Transverse colon (tissue), 4 donors: ENCODE data around the gene RTTN. TPM values are rescaled to one million over a fixed set of nuclear protein-coding genes. Genes with fewer than 3 reads are reported as not detected.

Source experiments
- DNase-seq: peaks from one replicate; pipeline ENCODE4 v3.0.0-alpha.2; 2019
- H3K27ac ChIP-seq, 4 donors: fragments of 200-600 bp; sonication (generic); 2 replicates each; pipeline ENCODE4 v1.5.1; 2016 to 2018; ENCODE audit warnings: inconsistent platforms in 4 of 4
- H3K27me3 ChIP-seq: fragments of 200-600 bp; sonication (generic); 2 replicates; pipeline ENCODE4 v1.5.1; 2017; ENCODE audit warnings: inconsistent platforms
- H3K36me3 ChIP-seq, 4 donors: fragments of 200-600 bp; sonication (generic); 2 replicates each; pipeline ENCODE4 v1.5.1; 2017 to 2019; ENCODE audit warnings: inconsistent platforms in 4 of 4
- H3K4me1 ChIP-seq, 4 donors: fragments of 200-600 bp; sonication (generic); 2 replicates each; pipeline ENCODE4 v1.5.1; 2017 to 2020; ENCODE audit warnings: inconsistent platforms in 4 of 4
- H3K4me3 ChIP-seq, 4 donors: fragments of 200-600 bp; sonication (generic); 1 replicate in 1 of 4; 2 replicates in 3 of 4; pipeline versions ENCODE4 v1.5.1 to v1.6.1; 2017 to 2019; ENCODE audit warnings: inconsistent platforms in 4 of 4
- H3K9me3 ChIP-seq, 2 donors: fragments of 200-600 bp; sonication (generic); 2 replicates each; pipeline ENCODE4 v1.5.1; 2017 to 2019; ENCODE audit warnings: inconsistent platforms in 2 of 2
- CTCF ChIP-seq, 5 experiments: fragments of 200-600 bp in 3 of 5; fragments of 450-650 bp in 2 of 5; sonication (generic) in 3 of 5; IDR thresholded peaks; 1 replicate in 2 of 5; 2 replicates in 3 of 5; pipeline ENCODE4 v1.5.1; 2016 to 2017; ENCODE audit warnings: antibody characterized with exemption in 5 of 5, inconsistent platforms in 3 of 5, mild to moderate bottlenecking in 2 of 5, moderate library complexity in 1 of 5
- EP300 ChIP-seq: sonication (generic); formaldehyde crosslinking; IDR thresholded peaks from one replicate; pipeline ENCODE4 v1.6.1; 2017; ENCODE audit warnings: antibody characterized with exemption, low read depth
- POLR2A ChIP-seq: fragments of 450-650 bp; IDR thresholded peaks from one replicate; pipeline ENCODE4 v1.6.1; 2016; ENCODE audit warnings: antibody characterized with exemption, mild to moderate bottlenecking, moderate library complexity
- POLR2AphosphoS5 ChIP-seq, 3 donors: sonication (generic); formaldehyde crosslinking; IDR thresholded peaks; one replicate each; pipeline ENCODE4 v1.6.1; 2016; ENCODE audit warnings: antibody characterized with exemption in 3 of 3
- WGBS, 2 donors: methylation state at CpG; one replicate each; pipeline ENCODE4 v1.1.5; 2018; ENCODE audit warnings: low coverage in 1 of 2; 5-methylcytosine and 5-hydroxymethylcytosine counted together
- in situ Hi-C, 4 donors: fragments of 200-750 bp; cut with MboI; loops; one replicate each; pipeline versions ENCODE4 v1.15.0 to v1.15.1; 2017; ENCODE audit warnings: low sequenced_read_pairs in 3 of 4, low pct_ligation_motif_present in 1 of 4, low pct_unique_long_range_greater_than_20kb in 1 of 4
- intact Hi-C: fragments of 100-400 bp; cut with DNase I; formaldehyde crosslinking; loops from one replicate; pipeline ENCODE4 v1.15.1; 2023; ENCODE audit warnings: low total_unique reads
- total RNA-seq, 4 donors: library from RNA; depleted of rRNA; stranded (reverse); fragments of >200 nt; gene quantifications; one replicate each; pipeline ENCODE4 v1.1.0, GENCODE V29; 2016

Gene RTTN
- total RNA-seq, 4 donors from 2014 or later, result 9.7 to 18.7 (median 13.1) TPM

GRCh38 chr18:70005580-70005979 lies 199.9 kb downstream of the RTTN start:
- in situ Hi-C loops (no loop called here), intact Hi-C loops (no loop called here)
- DNase-seq, result no peak

GRCh38 chr18:70004696-70005095 lies 200.8 kb downstream of the RTTN start:
- 84 to 90% methylated on average over 4 of the region's 4 CpGs for WGBS, 2 donors
- in situ Hi-C loops, result no loop called here
- Histone ChIP-seq H3K36me3 (no peaks in the 10 kb centered on the region), H3K27ac (no peak overlapping the region), H3K4me1 (no peaks in the 10 kb centered on the region), H3K27me3 (no peaks in the 10 kb centered on the region), H3K9me3 (no peaks in the 10 kb centered on the region), H3K4me3 (no peak overlapping the region)
- no peak for DNase-seq
- TF ChIP-seq EP300, result no peak
- TF ChIP-seq CTCF (IDR thresholded peaks at IDR 0.05), result no peak
- TF ChIP-seq POLR2AphosphoS5 (IDR thresholded peaks at IDR 0.05), result no peak
- no peak for TF ChIP-seq POLR2A
- intact Hi-C loops, result no loop called here

More at GRCh38 chr18:70005580-70005979, 199.9 kb downstream of the RTTN start:
- H3K36me3 ChIP-seq, result no peaks in the 10 kb centered on the region
- no peak overlapping the region for H3K27ac ChIP-seq
- H3K27me3 ChIP-seq, result no peaks in the 10 kb centered on the region
- H3K4me3 ChIP-seq, result no peak overlapping the region
- WGBS, 2 donors, result 79 to 88% methylated on average over 3 of the region's 3 CpGs
- H3K9me3 ChIP-seq, result no peaks in the 10 kb centered on the region
- H3K4me1 ChIP-seq, result no peaks in the 10 kb centered on the region
- no peak for TF ChIP-seq CTCF (IDR thresholded peaks at IDR 0.05)
- no peak for TF ChIP-seq EP300
- TF ChIP-seq POLR2A, result no peak
- no peak for TF ChIP-seq POLR2AphosphoS5 (IDR thresholded peaks at IDR 0.05)

GRCh38 chr18:69999656-70000055 lies 205.8 kb downstream of the RTTN start:
- DNase-seq, result no peak

GRCh38 chr18:69998523-69998987 lies 206.9 kb downstream of the RTTN start:
- no peak overlapping the region for H3K27ac ChIP-seq
- no peak overlapping the region for H3K4me3 ChIP-seq
- TF ChIP-seq POLR2AphosphoS5 (IDR thresholded peaks at IDR 0.05) (no peak), POLR2A (no peak), EP300 (no peak), CTCF (IDR thresholded peaks at IDR 0.05) (no peak)
- H3K36me3 ChIP-seq, result no peaks in the 10 kb centered on the region
- no peak for DNase-seq
- in situ Hi-C loops (no loop called here), intact Hi-C loops (loop anchor here (2.0 kb wide), 1 partner anchor 72 kb away; no protein-coding TSS in a partner anchor)
- no peaks in the 10 kb centered on the region for H3K9me3 ChIP-seq
- H3K27me3 ChIP-seq, result no peaks in the 10 kb centered on the region
- peaks cover 0 to 5% (median 0%) of the 10 kb centered on the region in 4 donors for H3K4me1 ChIP-seq

More at GRCh38 chr18:69999656-70000055, 205.8 kb downstream of the RTTN start:
- H3K27me3 ChIP-seq, result no peaks in the 10 kb centered on the region
- no peaks in the 10 kb centered on the region for H3K9me3 ChIP-seq
- WGBS, 2 donors, result 62 to 81% methylated on average over 6 to 9 of the region's 9 CpGs
- no peak overlapping the region for H3K27ac ChIP-seq
- H3K4me3 ChIP-seq, result no peak overlapping the region
- intact Hi-C loops (loop anchor here (2.0 kb wide), 1 partner anchor 73 kb away; no protein-coding TSS in a partner anchor), in situ Hi-C loops (no loop called here)
- TF ChIP-seq POLR2AphosphoS5 (IDR thresholded peaks at IDR 0.05) (no peak), EP300 (no peak), POLR2A (no peak), CTCF (IDR thresholded peaks at IDR 0.05) (no peak)
- peaks cover 0 to 5% (median 0%) of the 10 kb centered on the region in 4 donors for H3K4me1 ChIP-seq
- H3K36me3 ChIP-seq, result no peaks in the 10 kb centered on the region
